NCI-H2196 treated with DMSO at 0.1 percent for 48 hours (cell line): ENCODE results near the gene DLEU7.

Source experiments
- DNase-seq: peaks from one replicate; lab custom pipeline; 2025; ENCODE audit not compliant: unreplicated experiment; lab: John Stamatoyannopoulos, UW

Gene DLEU7

DNA sequence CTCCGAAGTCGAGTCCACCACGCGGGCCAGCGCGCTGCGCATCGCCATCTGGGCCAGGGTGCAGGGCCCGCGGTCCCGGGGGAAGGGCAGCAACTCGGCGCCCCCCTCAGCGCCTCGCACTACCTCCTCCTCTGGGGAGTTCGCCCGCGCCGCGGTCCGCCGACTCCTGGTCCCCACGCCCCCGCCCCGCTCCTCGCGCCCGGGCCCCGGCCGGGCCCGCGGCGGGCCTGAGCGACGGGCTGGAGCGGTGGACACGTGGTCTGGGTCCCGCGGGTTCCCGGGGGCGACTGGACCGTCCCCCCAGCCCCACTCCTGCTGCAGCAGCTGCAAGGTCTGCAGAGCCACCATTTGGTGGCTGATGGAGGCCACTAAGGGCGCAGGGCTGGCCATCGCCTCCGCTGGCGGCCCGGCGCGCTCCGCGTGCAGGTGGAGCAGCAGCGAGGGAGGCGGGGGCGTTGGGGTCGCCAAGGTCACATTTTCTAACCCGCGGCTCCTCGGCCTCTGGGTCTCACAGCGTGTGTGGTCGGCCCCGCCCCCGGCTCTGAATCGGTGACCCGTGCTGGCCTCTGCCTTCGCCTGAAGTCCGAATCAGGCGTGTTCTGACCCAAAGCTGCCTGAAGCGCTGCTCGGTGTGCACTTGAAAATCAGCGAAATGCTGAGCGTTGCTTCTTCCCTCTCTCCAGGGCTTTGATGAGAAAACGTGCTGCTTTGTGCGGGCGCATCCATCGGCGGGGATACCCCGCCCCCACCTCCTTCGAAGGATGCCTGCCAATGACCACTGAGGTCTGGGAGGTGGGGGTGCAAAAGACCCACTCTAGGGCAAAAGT, at the start of gene DLEU7:
Gene DLEU7 (minus strand): TSS at position 436 of the 827 bp plus-strand sequence. CDS start 46 bp downstream, at position 390.
- no peak for DNase-seq

DNA sequence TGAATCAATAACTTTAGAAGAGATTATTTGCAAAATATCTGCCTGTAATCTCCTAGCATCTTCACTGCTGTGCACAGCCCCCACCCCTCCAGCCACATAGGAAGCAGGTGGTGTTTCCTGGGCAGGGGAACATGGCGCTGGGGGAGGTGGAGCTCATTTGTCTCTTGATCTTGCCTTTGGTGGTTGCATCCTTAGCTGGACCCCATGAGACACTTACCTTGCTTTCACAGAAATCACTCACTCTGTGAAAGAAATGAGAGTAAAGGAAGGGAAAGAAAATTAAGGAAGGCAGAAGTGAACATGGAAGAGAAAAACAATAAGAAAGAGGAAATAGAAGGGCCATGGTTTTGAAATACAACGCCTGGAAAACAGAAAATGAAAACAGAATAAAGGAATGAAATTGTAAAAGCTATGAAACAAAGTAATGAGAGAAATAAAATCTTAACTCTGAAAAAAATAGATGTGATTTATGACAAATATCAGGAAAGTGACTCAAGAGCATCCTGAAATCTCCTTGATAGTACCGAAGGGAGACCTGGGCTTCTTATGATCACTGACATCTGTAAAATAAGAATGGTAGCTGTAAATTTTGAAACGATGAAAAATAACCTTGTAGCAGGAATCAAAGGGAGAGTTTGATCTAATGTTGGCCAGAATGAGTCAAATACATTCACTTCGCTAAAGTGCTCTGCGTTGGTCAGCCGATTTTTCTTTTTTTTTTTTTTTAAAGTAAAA, 48.9 kb upstream of the DLEU7 start:
- no peak for DNase-seq

DNA sequence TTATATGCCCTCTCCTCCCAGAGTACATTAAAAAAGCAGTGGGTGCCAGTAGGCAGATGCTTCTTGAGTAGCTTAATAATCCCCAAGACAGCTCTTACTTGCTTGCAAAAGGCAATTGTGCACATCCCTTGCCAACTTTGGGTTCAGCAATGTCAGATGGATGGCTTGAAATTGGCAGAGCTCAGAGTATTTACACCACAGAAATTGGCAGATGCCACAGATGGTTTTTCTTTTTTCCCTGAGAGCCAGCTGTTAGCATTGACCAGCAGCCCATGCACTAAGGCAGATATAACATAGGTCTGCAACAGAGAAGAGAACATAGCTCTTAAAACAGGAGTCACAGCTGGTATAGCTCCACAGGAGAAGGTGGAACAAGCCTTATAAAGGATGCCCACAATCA, 47.7 kb upstream of the DLEU7 start:
- DNase-seq, result no peak

- DNase-seq, result no peak
Observed at GRCh38 chr13:50889317-50889716, 45.8 kb upstream of the DLEU7 start.

DNA sequence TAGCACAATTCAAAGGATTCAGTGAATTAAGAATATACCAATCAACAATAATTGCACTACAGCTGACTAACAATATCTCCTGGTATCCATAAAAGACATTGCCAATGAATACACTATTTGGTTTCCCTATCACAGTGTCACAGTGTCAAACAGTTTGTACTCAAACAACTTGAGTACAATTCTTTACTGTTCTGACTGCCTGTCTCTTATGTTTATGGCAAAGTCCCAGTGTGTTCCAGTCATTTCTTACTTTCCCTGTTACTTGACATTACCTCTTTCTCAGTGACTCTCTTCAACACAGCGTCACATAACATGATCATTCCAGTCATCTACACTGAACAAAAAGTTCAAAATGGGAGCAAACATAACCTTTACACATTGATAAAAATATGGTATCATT, 44.9 kb upstream of the DLEU7 start:
- DNase-seq, result no peak

DNA sequence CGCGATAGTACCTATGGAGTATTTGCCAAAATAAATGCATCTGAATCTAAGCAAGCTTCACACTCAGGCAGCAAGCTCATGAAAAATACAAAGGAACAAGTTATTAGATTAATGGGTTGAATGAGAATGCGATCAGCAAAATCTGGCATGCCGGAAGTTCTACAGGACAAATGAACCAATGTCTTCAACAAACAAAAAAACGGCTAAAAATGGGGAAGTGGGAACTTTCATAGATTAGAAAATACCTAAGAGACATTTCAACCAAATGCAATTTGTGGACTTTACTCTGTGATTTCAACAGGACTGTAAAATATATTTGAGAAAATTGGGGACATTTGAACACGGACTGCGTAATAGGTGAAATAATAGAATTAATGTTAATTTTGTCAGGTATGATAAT, 43.7 kb upstream of the DLEU7 start:
- no peak for DNase-seq

GRCh38 chr13:50884265-50884664, 40.8 kb upstream of the DLEU7 start:
- DNase-seq, result no peak

DNA sequence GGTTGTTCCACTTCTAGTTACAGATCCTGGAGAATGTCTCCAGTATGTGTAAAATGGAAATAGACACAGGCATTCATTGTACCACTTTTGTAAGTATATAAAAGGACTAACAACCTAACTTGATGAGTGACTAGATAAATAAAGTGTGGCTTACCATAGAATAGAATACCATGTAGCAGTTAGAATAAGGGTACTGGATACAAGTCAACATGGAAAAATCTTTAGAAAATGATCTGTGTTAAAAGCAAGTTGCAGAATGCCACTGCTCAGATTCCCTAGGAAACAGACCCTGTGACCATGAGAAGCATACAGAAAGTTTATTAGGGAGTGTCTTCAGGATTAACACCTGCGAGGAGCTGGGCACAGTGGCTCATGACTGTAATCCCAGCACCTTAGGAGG, 40.2 kb upstream of the DLEU7 start:
- no peak for DNase-seq

GRCh38 chr13:50882816-50883435, 39.4 kb upstream of the DLEU7 start:
- DNase-seq, result no peak

DNA sequence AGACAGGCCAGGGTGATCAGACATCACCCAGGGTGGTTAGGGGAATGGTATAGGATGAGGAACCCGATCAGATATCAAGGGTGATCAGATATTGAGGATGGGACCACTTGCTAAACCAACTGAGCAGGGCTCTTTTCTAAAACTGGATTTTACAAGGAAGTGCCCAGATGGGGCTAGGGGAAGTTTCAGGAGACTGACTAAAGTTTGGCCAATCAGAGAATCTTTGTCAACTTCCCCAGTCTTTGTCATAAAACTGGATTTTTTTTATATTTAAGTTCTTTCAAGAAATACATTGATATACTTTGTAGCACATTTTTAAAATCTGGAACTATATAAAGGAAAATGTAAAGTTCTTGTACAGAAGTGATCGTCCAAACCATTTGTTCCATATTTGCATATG, 30.5 kb upstream of the DLEU7 start:
- no peak for DNase-seq

DNA sequence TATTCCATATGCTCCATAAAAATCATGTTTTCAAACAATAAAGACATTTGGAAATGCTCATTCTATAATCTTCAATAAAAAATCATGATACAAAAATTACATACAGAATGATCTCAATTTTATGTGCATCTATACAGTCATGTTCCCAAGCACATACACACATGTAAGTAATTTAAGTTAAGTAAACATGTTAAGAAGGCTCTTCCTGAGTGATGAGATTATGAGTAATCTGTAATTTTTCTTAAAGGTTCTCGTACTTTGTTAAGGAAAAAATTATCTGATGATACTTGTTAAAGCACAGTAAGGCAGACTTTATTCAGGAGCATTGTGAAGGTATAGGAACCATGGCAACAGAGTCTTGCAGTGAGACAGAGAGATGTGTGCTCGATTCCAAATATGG, 30.0 kb upstream of the DLEU7 start:
- DNase-seq, result no peak

- DNase-seq, result no peak
Observed at GRCh38 chr13:50871405-50871804, 27.9 kb upstream of the DLEU7 start.

DNA sequence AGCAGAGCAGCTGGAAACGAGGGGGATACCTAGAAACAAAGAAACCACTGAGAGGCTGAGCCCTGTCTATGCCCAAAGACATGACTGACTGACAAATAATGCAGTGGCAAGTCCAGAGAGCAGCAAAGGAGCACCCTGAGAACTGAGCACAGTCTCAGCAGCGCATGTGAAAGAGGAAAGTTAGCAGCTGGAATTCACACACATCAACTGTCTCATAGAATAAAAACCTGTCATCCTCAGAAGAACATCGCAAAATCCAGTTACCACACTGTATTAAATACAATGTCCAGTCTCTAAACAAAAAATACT, 24.1 kb upstream of the DLEU7 start:
- DNase-seq, result no peak

GRCh38 chr13:50866817-50867636, 23.5 kb upstream of the DLEU7 start:
- no peak for DNase-seq

DNA sequence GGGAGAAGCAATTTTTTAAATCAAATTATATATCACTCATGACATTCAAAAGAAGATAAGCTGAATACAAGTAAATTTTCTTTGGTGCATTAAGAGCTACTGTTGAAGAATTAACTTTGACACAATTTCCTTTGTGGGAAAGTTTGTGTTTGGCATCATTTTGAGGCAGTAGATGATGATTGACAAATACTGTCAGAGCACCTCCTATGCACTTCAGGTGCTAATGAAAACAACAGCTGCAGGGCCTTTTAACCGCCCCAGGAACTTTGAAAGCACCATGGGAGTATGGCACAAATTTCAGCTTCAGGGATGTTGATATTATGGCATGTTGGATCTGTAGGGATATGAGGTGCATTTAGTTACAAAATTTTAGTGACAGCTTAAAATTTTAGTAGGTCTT, 21.0 kb upstream of the DLEU7 start:
- no peak for DNase-seq

DNA sequence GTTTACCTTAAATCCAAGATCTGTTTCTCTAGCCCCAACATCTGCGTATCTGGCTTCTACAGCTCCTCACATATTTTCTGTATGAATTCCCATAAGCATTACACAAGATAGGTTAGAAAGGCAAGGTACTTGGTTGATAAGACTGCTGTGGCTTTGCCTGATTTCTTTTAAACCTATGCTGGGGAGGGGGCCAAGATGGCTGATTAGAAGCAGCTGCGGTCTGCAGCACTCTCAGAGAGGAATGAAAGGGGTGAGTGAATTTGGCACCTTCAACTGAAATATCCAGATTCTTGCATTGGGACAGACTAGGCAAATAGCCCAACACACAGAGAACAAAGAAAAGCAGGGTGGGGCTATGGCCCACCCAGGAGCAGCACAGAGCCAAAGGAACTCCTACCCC, 12.2 kb upstream of the DLEU7 start:
- DNase-seq, result no peak

DNA sequence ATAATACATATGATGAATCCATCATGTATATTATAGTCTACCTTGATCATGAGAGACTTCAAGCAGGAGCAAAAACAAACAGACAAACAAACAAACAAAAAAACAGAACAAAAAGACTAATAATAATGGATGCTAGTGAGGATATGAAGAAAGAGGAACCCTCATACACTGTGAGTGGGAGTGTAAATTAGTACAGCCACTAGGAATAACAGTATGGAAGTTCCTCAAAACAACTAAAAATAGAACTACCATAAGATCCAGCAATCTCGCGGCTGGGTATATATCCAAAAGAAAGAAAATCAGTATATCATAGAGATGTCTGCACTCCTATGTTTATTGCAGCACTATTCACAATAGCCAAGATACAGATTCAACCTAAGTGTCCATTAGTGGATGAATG, 7.0 kb upstream of the DLEU7 start:
- no peak for DNase-seq

DNA sequence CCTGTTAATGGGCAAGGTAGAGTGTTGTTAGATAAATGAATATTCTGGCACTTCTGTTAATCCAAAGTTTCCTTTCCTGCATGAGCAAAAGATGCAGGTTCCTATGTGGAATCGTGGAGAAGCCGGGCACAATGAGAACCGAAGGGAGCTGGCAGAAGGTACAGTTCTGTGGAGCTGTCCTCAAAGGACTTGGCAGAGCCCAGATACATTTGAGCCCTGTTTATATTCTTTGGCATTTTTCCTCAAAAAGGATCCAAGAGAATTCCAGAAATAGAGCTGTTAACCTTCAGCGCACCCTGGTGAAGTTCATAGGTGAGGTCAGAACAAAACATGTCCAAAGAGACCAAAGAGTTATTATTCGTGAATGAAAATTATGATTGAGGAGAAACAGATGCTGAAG, 4.0 kb upstream of the DLEU7 start:
- no peak for DNase-seq

- no peak for DNase-seq
Observed at GRCh38 chr13:50846861-50847475, 3.5 kb upstream of the DLEU7 start.

DNA sequence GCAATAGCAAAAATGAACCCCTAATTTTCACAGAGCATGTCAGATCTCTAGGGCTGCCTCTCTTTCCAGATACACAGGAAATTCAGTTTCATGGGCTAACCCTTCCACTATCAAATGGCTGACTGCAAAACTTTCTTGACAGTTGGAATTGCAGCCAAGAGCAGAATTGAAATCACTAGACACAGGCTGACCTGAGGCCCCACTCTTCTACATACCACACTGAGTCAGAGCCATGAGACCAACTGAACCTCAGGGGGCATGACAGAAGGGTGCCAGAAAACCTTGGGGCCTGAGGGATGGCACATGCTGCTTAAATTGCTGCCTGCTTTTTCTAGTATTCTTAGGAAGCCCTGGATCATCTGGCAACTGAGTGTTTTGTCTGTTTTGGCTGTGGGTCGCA, 1.7 kb upstream of the DLEU7 start:
- DNase-seq, result no peak
